Ishikawa (cell line): ENCODE measurements around the gene PSMC1.

Experiments
- EGR1 ChIP-seq: IDR thresholded peaks from 2 replicates; pipeline ENCODE4 v1.6.1; 2012
- EP300 ChIP-seq: IDR thresholded peaks from 2 replicates; pipeline ENCODE4 v1.6.1; 2012; ENCODE audit warnings: borderline replicate concordance
- FOXM1 ChIP-seq: IDR thresholded peaks from 2 replicates; pipeline ENCODE4 v1.6.1; 2012; ENCODE audit warnings: low read depth, borderline replicate concordance
- REST ChIP-seq: IDR thresholded peaks from 2 replicates; pipeline ENCODE4 v1.6.1; 2012; ENCODE audit warnings: low read depth, mild to moderate bottlenecking
- TAF1 ChIP-seq: IDR thresholded peaks from 2 replicates; pipeline ENCODE4 v1.6.1; 2012; ENCODE audit warnings: low read depth, mild to moderate bottlenecking
- TCF12 ChIP-seq: IDR thresholded peaks from 2 replicates; pipeline ENCODE4 v1.6.1; 2012; ENCODE audit warnings: low read depth
- USF1 ChIP-seq: IDR thresholded peaks from 2 replicates; pipeline ENCODE4 v1.6.1; 2012
- TF ChIP-seq, protein P1 (sequence below): IDR thresholded peaks from 2 replicates; pipeline ENCODE4 v1.6.1; 2012

DNA sequence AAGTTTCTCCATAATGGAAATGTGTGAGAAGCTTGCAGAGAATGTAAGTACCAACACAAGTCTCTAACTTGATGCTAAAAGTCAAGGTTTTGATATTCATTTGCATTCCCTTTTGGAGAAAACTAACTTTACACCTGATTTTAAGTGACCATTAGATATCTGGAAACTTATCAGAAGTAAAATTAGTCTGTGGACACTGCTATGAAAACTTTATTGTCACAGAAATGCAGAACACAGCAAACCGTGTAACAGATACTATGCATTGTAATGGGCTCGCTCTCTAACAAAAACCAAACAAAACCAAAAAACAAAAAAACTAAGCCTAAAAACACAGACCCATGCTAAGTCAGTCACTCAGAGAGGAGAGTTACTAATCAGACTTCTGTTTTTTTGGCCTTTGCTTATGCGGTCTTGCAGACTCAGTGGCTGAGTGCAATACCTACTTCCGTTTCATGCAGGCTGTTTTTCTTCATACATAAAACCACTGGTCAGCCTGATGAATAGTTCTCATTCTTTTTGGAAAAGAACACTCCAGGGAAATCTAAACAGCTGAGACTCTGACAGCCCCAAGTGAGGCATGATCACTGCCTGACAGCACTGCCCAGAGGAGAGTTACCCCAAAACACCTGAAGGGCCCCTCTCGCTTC, 39.6 kb downstream of the PSMC1 start:
- TF ChIP-seq FOXM1: no peak
- TF ChIP-seq EP300: no peak
- TF ChIP-seq EGR1: no peak
- no peak for TF ChIP-seq USF1
- TF ChIP-seq TAF1: no peak
- no peak for TF ChIP-seq REST
- TF ChIP-seq, protein P1, sequence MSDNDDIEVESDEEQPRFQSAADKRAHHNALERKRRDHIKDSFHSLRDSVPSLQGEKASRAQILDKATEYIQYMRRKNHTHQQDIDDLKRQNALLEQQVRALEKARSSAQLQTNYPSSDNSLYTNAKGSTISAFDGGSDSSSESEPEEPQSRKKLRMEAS: no peak
- TF ChIP-seq TCF12: no peak
